ENCODE measurements around the gene ANTXRL. TPM values are rescaled to one million over a fixed set of nuclear protein-coding genes. Genes with fewer than 3 reads are reported as not detected.
"Not testable (repeated sequence)": the region's sequence is repeated elsewhere in the genome, so short reads cannot be mapped to it uniquely, and the experiment has no call there.

ANTXRL gene
- total RNA-seq, 1 experiment from 2014 or later = not detected

DNA sequence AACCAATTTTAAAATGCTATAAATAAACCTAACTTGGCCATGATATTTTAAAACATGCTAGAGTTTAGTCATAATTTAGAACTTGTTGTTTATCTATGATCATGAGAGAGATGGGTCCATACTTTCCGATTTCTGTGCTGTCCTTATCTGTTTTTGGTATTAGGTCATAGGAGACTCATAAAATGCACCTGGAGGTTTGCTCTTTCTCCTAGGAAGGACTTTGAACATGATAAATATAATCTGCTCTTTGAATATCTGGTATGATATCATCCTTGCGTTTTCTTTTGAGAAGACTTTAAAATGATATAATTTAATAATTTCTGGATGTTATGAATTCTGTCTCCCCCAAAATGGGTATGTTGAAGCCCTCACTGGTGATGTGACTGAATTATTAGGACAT lies 9.0 kb upstream of the ANTXRL start:
- no peaks in the 10 kb centered on the region for H3K27me3 ChIP-seq (replicated peaks)
- no peak overlapping the region for H3K4me3 ChIP-seq
- H3K36me3 ChIP-seq = no peaks in the 10 kb centered on the region
- no peak for DNase-seq (ENCODE audit: low read depth in 1 of 2, low spot score in 2 of 2)
- no peaks in the 10 kb centered on the region for H3K9me3 ChIP-seq (replicated peaks)
- peaks cover 4% of the 10 kb centered on the region; the same call in 1 of the 2 replicates for H3K4me1 ChIP-seq (replicated peaks)
- no peak overlapping the region for H3K27ac ChIP-seq

DNA sequence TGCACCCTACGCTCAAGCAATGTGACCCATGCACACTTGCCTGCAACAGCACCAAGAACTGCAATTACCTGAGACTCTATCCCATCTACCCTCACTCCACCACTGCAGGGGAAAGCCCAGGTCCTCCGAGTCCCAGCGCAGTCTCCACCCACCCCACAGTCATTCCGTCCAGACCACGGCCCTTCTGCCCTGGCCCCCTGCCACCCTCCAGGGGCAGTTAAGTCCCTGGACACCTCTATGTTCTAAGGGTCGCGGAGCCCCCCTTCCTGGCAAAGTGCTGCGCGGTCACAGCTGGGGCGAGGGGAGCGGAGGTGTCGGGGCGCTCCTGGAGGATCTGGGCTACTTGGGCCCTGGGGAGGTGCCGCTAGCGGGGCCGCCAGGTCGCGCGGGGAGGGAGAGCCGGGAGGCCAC lies 4.4 kb upstream of the ANTXRL start:
- H3K27me3 ChIP-seq (replicated peaks); H3K36me3 ChIP-seq; H3K9me3 ChIP-seq (replicated peaks); H3K27ac ChIP-seq: not testable (repeated sequence)
- peak overlapping the region; percentile 36 for H3K4me3 ChIP-seq
- peak in 1 of 2 experiments; percentile 38 for DNase-seq (ENCODE audit: low read depth in 1 of 2, low spot score in 2 of 2)
- H3K4me1 ChIP-seq (replicated peaks) = peaks cover 21% of the 10 kb centered on the region

DNA sequence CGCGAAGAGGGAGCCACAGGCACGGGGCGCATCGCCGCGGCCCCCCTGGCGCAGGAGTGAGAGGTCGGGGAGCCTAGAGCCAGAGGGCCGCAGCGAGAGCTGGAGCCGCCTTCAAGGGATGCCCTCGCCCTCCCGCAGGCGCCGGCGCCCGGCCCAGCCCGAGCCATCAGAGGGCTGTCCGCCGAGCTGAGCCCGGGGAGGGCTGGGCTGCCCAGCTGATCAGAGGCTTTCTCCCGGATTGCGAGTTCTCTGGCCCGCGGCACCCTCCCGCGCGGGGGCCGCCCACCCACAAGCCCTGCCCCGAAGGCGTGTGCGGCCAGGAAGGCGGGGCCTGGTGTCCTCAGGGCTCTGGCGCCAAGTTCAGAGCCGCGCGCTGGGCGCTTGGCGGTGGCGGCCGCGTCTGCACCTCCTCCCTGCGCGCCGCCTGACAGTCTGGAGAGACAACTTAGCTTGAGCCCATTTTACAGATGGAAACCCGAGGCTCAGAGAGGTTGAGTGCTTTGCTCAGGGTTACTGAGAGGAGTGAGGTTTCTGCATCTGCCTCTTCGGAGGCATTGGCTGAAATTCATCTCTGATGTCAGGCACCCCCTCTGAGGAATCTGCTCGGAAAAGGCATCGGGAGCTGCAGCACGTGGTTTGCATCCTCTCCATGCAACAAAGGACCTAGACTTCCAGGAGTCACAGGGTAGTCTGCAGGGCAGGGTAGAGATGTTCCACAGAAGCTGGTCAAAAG lies 3.8 kb upstream of the ANTXRL start:
- Histone ChIP-seq H3K36me3 (no peaks in the 10 kb centered on the region), H3K27ac (no peak overlapping the region), H3K9me3 (replicated peaks) (no peaks in the 10 kb centered on the region), H3K4me1 (replicated peaks) (peaks cover 21% of the 10 kb centered on the region), H3K4me3 (peak overlapping the region; percentile 36), H3K27me3 (replicated peaks) (no peaks in the 10 kb centered on the region)
- peak; percentile 81 to 83 for DNase-seq (ENCODE audit: low read depth in 1 of 2, low spot score in 2 of 2)

- Histone ChIP-seq H3K4me3 (peak overlapping the region; percentile 61), H3K4me1 (replicated peaks) (peaks cover 21% of the 10 kb centered on the region), H3K27me3 (replicated peaks) (no peaks in the 10 kb centered on the region), H3K36me3 (no peaks in the 10 kb centered on the region), H3K9me3 (replicated peaks) (no peaks in the 10 kb centered on the region), H3K27ac (no peak overlapping the region)
- no peak for DNase-seq (ENCODE audit: low read depth in 1 of 2, low spot score in 2 of 2)
These were observed 3.1 kb upstream of the ANTXRL start for GRCh38 chr10:46283580-46284285.

DNA sequence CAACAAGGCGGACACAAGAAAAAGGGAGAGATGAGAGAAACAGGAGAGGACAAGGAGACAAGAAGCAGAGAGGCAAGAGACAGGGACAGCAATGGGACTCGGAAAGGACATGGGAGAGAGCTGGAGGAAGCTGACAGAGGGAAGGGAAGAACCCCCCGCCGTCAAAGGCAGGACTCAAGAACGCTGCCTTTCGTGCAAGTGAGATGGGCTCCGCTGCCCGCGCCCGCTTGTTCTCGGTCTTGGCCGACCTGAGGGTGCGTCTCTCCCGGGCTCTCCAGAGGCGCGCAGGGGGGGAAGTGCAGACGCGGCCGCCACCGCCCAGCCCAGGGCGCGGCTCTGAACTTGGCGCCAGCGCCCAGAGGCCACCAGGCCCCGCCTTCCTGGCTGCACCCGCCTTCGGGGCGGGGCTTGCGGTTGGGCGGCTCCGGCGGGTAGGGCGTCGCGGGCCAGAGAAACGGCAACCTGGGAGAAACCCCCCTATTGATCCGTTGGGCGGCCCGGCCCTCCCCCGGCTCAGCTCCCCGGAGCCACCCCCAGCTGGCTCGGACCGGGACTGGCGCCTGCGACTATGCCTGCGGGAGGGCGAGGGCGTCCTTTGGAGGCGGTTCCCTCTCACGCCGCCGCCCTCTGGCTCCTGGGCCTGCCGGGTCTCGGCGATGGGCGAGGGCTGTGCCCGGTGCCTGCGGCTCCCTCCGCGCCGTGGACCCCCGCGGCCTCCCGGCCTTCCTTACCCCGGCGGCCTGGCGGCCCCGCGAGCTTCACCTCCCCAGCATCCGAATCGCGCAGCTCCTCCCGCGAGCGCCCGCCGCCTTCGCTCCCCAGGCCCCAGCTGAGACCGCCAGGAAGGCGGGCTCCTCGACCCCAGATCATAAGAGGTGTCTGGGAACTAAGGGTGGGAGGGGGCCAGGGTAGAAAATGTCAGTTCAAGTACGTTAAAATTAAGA lies 2.2 kb upstream of the ANTXRL start:
- Histone ChIP-seq H3K4me1 (replicated peaks) (peaks cover 21% of the 10 kb centered on the region), H3K27ac (peak overlapping the region; percentile 82), H3K36me3 (no peaks in the 10 kb centered on the region), H3K27me3 (replicated peaks) (no peaks in the 10 kb centered on the region), H3K9me3 (replicated peaks) (no peaks in the 10 kb centered on the region), H3K4me3 (peak overlapping the region; percentile 61)
- peak; percentile 89 to 93 for DNase-seq (ENCODE audit: low read depth in 1 of 2, low spot score in 2 of 2)

GRCh38 chr10:46285300-46285699 lies 1.5 kb upstream of the ANTXRL start:
- Histone ChIP-seq H3K36me3 (no peaks in the 10 kb centered on the region), H3K4me3 (peak overlapping the region; percentile 61), H3K27ac (peak overlapping the region; percentile 82), H3K9me3 (replicated peaks) (no peaks in the 10 kb centered on the region), H3K4me1 (replicated peaks) (peaks cover 21% of the 10 kb centered on the region), H3K27me3 (replicated peaks) (no peaks in the 10 kb centered on the region)
- peak in 1 of 2 experiments; percentile 25 for DNase-seq (ENCODE audit: low read depth in 1 of 2, low spot score in 2 of 2)

DNA sequence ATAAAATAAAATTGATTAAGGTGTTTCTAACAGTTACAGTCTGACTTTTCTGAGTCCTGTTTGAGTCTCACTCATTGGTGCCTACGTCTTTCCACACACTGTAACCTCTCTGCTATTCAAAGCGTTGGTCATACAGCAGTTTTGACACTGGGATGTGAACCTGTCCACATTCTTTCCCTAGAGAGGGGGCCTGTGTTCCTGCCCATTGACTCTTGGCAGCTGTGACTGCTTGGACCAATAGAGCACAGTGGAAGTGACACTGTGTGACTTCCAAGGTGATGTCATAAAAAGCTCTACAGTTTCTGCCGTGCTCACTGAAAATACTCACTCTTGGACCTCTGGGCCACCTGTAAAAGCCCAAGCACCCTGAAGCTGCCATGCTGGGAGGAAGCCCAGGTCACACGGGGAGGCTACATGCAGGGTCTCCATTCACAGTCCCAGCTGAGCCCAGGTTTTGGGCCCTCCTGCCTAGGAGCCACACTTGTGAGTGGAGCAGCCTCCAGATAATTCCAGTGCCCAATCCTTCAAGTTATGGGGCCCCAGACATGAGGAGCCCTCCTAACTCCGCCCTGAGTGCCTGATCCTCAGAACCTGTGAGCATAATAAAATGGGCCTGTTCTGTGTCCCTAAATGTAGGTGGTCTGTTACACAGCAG lies 704 bp upstream of the ANTXRL start:
- no peak overlapping the region for H3K27ac ChIP-seq
- H3K4me1 ChIP-seq (replicated peaks) = peaks cover 21% of the 10 kb centered on the region
- DNase-seq (ENCODE audit: low read depth in 1 of 2, low spot score in 2 of 2) = peak in 1 of 2 experiments; percentile 36
- H3K27me3 ChIP-seq (replicated peaks) = no peaks in the 10 kb centered on the region
- H3K4me3 ChIP-seq = no peak overlapping the region
- H3K9me3 ChIP-seq (replicated peaks) = no peaks in the 10 kb centered on the region
- H3K36me3 ChIP-seq = no peaks in the 10 kb centered on the region

DNA sequence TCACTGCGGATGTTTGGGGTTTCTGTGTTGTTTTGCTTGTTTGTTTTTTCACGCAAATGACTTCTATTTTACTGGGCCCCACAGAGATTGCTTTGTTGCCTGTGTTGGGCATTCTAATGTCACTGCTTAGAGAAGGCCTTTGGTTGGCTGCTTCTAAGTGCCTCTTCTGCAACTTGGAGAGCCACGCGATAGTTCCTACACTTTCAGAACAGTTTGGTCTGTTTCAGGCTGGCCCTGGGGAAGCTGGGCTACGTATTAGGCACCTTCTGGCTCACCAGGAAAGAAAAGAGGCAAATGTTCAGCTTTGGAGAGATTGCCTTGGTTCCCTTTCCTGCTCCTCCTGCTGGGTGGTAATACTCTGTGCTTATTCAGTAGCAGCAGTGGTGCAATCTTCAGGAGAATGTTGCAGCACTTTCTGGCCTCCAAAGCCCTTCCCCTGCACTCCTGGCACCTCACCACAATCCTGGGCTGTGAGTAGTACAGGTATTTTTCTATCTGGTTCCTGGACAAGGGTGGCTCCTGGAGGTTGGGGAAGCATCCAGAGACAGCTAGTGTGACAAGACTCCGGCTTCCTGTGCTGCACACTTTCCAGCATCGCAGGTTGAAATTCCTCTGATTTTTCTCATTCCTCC lies 1.2 kb downstream of the ANTXRL start:
- Histone ChIP-seq H3K4me1 (replicated peaks) (peaks cover 33% of the 10 kb centered on the region), H3K27ac (no peak overlapping the region), H3K9me3 (replicated peaks) (no peaks in the 10 kb centered on the region), H3K27me3 (replicated peaks) (no peaks in the 10 kb centered on the region), H3K4me3 (no peak overlapping the region), H3K36me3 (no peaks in the 10 kb centered on the region)
- no peak for DNase-seq (ENCODE audit: low read depth in 1 of 2, low spot score in 2 of 2)

DNA sequence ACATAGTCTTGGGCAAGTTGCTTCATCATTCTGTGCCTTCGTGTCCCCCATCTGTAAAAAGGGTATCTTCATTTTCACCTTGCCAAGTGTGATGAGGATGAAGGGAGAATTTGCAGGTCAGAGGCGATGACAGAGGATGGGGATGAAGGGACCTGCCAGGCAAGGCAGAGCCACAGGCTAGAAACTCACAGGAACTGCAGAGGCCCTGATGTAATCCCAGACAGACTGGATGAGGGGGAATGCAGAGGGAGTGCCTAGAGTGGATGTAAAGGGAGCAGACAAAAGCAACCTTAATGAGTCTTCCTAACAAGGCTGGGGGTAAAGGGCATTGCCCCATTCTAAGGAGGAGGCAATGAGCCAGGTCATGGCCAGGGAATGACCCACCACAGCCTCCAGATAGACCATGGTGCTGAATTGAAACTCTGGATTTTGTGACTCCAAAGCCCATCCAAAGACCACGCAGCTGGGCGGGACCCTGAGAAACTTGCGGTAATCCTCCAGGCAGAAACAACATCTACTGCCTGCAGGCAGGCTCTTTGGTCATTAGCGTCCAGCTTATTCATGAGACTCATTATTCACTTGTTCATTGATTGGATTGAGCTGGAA lies 1.9 kb downstream of the ANTXRL start:
- H3K9me3 ChIP-seq (replicated peaks) = no peaks in the 10 kb centered on the region
- no peak overlapping the region for H3K4me3 ChIP-seq
- no peak overlapping the region for H3K27ac ChIP-seq
- no peaks in the 10 kb centered on the region for H3K36me3 ChIP-seq
- H3K4me1 ChIP-seq (replicated peaks) = peaks cover 34% of the 10 kb centered on the region
- H3K27me3 ChIP-seq (replicated peaks) = no peaks in the 10 kb centered on the region
- DNase-seq (ENCODE audit: low read depth in 1 of 2, low spot score in 2 of 2) = no peak

DNA sequence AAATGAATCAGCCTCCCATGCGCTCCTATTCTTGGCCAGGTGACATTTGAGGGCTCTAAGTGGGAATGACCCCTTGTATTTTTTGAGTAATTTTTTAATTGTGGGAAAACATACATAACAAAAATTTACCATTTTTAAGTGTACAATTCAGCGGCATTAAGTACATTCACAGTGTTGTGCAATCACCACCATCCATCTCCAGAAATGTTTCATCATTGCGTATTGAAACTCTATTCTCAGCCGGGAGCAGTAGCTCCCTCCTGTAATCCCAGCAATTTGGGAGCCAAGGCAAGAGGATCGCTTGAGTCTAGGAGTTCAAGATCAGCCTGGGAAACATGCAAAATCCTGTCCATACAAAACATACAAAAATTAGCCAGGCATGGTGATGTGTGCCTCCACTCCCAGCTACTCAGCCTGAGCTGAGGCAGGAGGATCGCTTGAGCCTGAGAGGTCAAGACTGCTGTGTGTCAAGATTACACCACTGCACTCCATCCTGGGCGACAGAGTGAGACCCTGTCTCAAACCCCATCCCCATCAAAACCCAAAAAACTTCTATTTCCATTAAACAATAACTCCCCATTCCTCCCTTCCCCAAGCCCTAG lies 2.5 kb downstream of the ANTXRL start:
- no peaks in the 10 kb centered on the region for H3K36me3 ChIP-seq
- H3K27me3 ChIP-seq (replicated peaks) = no peaks in the 10 kb centered on the region
- no peaks in the 10 kb centered on the region for H3K9me3 ChIP-seq (replicated peaks)
- H3K27ac ChIP-seq = no peak overlapping the region
- no peak overlapping the region for H3K4me3 ChIP-seq
- no peak for DNase-seq (ENCODE audit: low read depth in 1 of 2, low spot score in 2 of 2)
- peaks cover 28% of the 10 kb centered on the region for H3K4me1 ChIP-seq (replicated peaks)

- H3K4me3 ChIP-seq = no peak overlapping the region
- H3K9me3 ChIP-seq (replicated peaks) = no peaks in the 10 kb centered on the region
- no peak overlapping the region for H3K27ac ChIP-seq
- H3K27me3 ChIP-seq (replicated peaks) = no peaks in the 10 kb centered on the region
- no peak for DNase-seq (ENCODE audit: low read depth in 1 of 2, low spot score in 2 of 2)
- peaks cover 26% of the 10 kb centered on the region for H3K4me1 ChIP-seq (replicated peaks)
- no peaks in the 10 kb centered on the region for H3K36me3 ChIP-seq
These were observed 3.5 kb downstream of the ANTXRL start for GRCh38 chr10:46290101-46290886.
